HG02852 (cell line): ENCODE data around the gene HSPG2.
"Not testable (repeated sequence)": the region's sequence is repeated elsewhere in the genome, so short reads cannot be mapped to it uniquely, and the experiment has no call there.

Source experiments
- ATAC-seq: cut with Tn5 transposase; IDR thresholded peaks from one replicate; pipeline ENCODE4 v1.9.1; 2021; ENCODE audit warnings: mild to moderate bottlenecking, moderate library complexity; ENCODE audit not compliant: unreplicated experiment

HSPG2 gene

GRCh38 chr1:21937034-21937371, at the start of gene HSPG2:
TSS of gene HSPG2 (minus strand) at chr1:21937310. CDS start at chr1:21937217, 93 bp downstream.
- ATAC-seq = no peak

- ATAC-seq = not testable (repeated sequence)
These were observed 49.3 kb upstream of the HSPG2 start for GRCh38 chr1:21986386-21986785.

GRCh38 chr1:21985893-21986292, 48.8 kb upstream of the HSPG2 start:
- ATAC-seq = not testable (repeated sequence)

- ATAC-seq = not testable (repeated sequence)
These were observed 46.4 kb upstream of the HSPG2 start for GRCh38 chr1:21983539-21983938.

- ATAC-seq = not testable (repeated sequence)
These were observed 45.0 kb upstream of the HSPG2 start for GRCh38 chr1:21982122-21982521.

- not testable (repeated sequence) for ATAC-seq
These were observed 44.1 kb upstream of the HSPG2 start for GRCh38 chr1:21981253-21981652.

GRCh38 chr1:21980515-21981220, 43.6 kb upstream of the HSPG2 start:
- ATAC-seq = not testable (repeated sequence)

- not testable (repeated sequence) for ATAC-seq
These were observed 41.1 kb upstream of the HSPG2 start for GRCh38 chr1:21978209-21978608.

- not testable (repeated sequence) for ATAC-seq
These were observed 39.7 kb upstream of the HSPG2 start, which contains the start of gene CELA3B for GRCh38 chr1:21976703-21977239. TSS of gene CELA3B (plus strand) at chr1:21977022. CDS start at chr1:21977040, 18 bp downstream.

- not testable (repeated sequence) for ATAC-seq
These were observed 38.2 kb upstream of the HSPG2 start for GRCh38 chr1:21975296-21975695.

GRCh38 chr1:21974699-21975098, 37.6 kb upstream of the HSPG2 start:
- not testable (repeated sequence) for ATAC-seq

- not testable (repeated sequence) for ATAC-seq
These were observed 36.8 kb upstream of the HSPG2 start for GRCh38 chr1:21973948-21974347.

- ATAC-seq = not testable (repeated sequence)
These were observed 35.9 kb upstream of the HSPG2 start for GRCh38 chr1:21972973-21973441.

- ATAC-seq = not testable (repeated sequence)
These were observed 33.4 kb upstream of the HSPG2 start for GRCh38 chr1:21970523-21970922.

- not testable (repeated sequence) for ATAC-seq
These were observed 32.0 kb upstream of the HSPG2 start for GRCh38 chr1:21969066-21969465.

GRCh38 chr1:21967216-21967615, 30.1 kb upstream of the HSPG2 start:
- ATAC-seq = not testable (repeated sequence)

- ATAC-seq = no peak
These were observed 29.3 kb upstream of the HSPG2 start for GRCh38 chr1:21966247-21967000.

- no peak for ATAC-seq
These were observed 26.5 kb upstream of the HSPG2 start for GRCh38 chr1:21963477-21964217.

GRCh38 chr1:21961799-21962198, 24.7 kb upstream of the HSPG2 start:
- ATAC-seq = no peak

GRCh38 chr1:21961337-21961736, 24.2 kb upstream of the HSPG2 start:
- ATAC-seq = no peak
